Measurements from ENCODE around the gene CIART. TPM values are rescaled to one million over a fixed set of nuclear protein-coding genes. Genes with fewer than 3 reads are reported as not detected.
"Not testable (repeated sequence)": the region's sequence is repeated elsewhere in the genome, so short reads cannot be mapped to it uniquely, and the experiment has no call there.

The CIART gene
- total RNA-seq, 4 donors from 2014 or later, result 0.60 to 4.5 (median 1.5) TPM

GRCh38 chr1:150311762-150312161 is 29.4 kb downstream of the CIART start:
- no peak for TF ChIP-seq EP300 (IDR thresholded peaks at IDR 0.05; ENCODE audit: low read depth)
- no peak for TF ChIP-seq POLR2A (IDR thresholded peaks at IDR 0.05)
- no peak for TF ChIP-seq POLR2AphosphoS5 (IDR thresholded peaks at IDR 0.05)
- TF ChIP-seq, protein P1, sequence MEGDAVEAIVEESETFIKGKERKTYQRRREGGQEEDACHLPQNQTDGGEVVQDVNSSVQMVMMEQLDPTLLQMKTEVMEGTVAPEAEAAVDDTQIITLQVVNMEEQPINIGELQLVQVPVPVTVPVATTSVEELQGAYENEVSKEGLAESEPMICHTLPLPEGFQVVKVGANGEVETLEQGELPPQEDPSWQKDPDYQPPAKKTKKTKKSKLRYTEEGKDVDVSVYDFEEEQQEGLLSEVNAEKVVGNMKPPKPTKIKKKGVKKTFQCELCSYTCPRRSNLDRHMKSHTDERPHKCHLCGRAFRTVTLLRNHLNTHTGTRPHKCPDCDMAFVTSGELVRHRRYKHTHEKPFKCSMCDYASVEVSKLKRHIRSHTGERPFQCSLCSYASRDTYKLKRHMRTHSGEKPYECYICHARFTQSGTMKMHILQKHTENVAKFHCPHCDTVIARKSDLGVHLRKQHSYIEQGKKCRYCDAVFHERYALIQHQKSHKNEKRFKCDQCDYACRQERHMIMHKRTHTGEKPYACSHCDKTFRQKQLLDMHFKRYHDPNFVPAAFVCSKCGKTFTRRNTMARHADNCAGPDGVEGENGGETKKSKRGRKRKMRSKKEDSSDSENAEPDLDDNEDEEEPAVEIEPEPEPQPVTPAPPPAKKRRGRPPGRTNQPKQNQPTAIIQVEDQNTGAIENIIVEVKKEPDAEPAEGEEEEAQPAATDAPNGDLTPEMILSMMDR (IDR thresholded peaks at IDR 0.05), result no peak
- intact Hi-C loops (cut with DNase I; ENCODE audit: low total_unique reads), result no loop called here
- in situ Hi-C loops (cut with MboI; ENCODE audit: low pct_ligation_motif_present in 1 of 4, low pct_unique_long_range_greater_than_20kb in 1 of 4, low sequenced_read_pairs in 3 of 4), result no loop called here
- Histone ChIP-seq H3K36me3 (peaks cover 0 to 8% (median 2%) of the 10 kb centered on the region in 4 donors), H3K27ac (no peak overlapping the region), H3K9me3 (no peaks in the 10 kb centered on the region), H3K4me3 (no peak overlapping the region), H3K4me1 (no peaks in the 10 kb centered on the region), H3K27me3 (no peaks in the 10 kb centered on the region)
- DNase-seq, result no peak
- WGBS, 2 donors (ENCODE audit: low coverage in 1 of 2), result 90% methylated on average over 2 of the region's 2 CpGs

GRCh38 chr1:150314691-150315090 is 32.3 kb downstream of the CIART start:
- 92 to 96% methylated on average over 4 of the region's 4 CpGs for WGBS, 2 donors (ENCODE audit: low coverage in 1 of 2)
- H3K27ac ChIP-seq; H3K27me3 ChIP-seq; in situ Hi-C loops (cut with MboI; ENCODE audit: low pct_ligation_motif_present in 1 of 4, low pct_unique_long_range_greater_than_20kb in 1 of 4, low sequenced_read_pairs in 3 of 4); H3K4me3 ChIP-seq; H3K36me3 ChIP-seq; intact Hi-C loops (cut with DNase I; ENCODE audit: low total_unique reads); H3K9me3 ChIP-seq; H3K4me1 ChIP-seq; DNase-seq: not testable (repeated sequence)

DNA sequence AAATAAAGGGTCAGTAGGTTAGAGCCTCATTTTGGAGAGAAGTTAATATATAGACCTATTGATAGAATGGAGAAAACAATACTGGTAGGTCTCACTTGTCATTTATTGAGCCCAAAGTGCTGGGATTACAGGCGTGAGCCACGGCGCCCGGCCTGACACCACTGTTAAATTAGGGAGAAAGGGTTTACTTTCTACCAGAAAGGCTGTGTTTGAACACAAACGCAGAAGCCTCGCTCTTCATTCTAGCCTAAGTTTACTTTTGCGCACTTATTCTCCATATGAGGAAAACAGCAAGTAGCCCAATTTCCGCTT is 38.3 kb downstream of the CIART start:
- Histone ChIP-seq H3K27ac (peak overlapping the region; percentile 89 to 94 (median 90)), H3K36me3 (peaks cover 0 to 9% (median 4%) of the 10 kb centered on the region in 4 donors), H3K4me1 (peaks cover 0 to 14% (median 11%) of the 10 kb centered on the region in 4 donors), H3K4me3 (peak overlapping the region in 3 of 4 donors; percentile 71 to 78 (median 74)), H3K27me3 (no peaks in the 10 kb centered on the region), H3K9me3 (no peaks in the 10 kb centered on the region)
- in situ Hi-C loops (cut with MboI; ENCODE audit: low pct_ligation_motif_present in 1 of 4, low pct_unique_long_range_greater_than_20kb in 1 of 4, low sequenced_read_pairs in 3 of 4) (no loop called here), intact Hi-C loops (cut with DNase I; ENCODE audit: low total_unique reads) (no loop called here)
- 77 to 79% methylated on average over 8 of the region's 8 CpGs for WGBS, 2 donors (ENCODE audit: low coverage in 1 of 2)
- TF ChIP-seq EP300 (IDR thresholded peaks at IDR 0.05; ENCODE audit: low read depth) (no peak), POLR2AphosphoS5 (IDR thresholded peaks at IDR 0.05) (no peak), POLR2A (IDR thresholded peaks at IDR 0.05) (no peak)
- DNase-seq, result no peak

DNA sequence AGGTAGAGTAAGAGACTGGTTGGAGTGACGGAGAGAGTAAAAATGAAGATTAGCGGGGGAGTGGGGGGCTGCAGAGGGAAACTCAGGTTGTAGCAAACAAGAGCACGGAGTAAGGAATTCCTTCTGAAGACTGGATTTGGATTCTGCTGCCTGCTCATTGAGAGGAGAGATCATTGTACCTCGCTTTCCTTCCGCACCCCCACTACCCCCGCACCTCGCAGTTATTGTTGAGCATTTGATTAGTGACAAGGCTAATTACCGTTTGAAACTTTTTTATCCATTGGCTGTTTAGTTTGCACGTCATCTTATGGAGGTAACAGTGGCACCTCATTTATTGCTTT is 39.4 kb downstream of the CIART start:
- 0% methylated on average over 3 to 9 of the region's 9 CpGs for WGBS, 2 donors (ENCODE audit: low coverage in 1 of 2)
- Histone ChIP-seq H3K4me3 (peak overlapping the region; percentile 67 to 78 (median 72)), H3K36me3 (peaks cover 0 to 21% (median 10%) of the 10 kb centered on the region in 4 donors), H3K27ac (peak overlapping the region; percentile 89 to 94 (median 90)), H3K4me1 (peaks cover 0 to 14% (median 11%) of the 10 kb centered on the region in 4 donors), H3K9me3 (no peaks in the 10 kb centered on the region), H3K27me3 (no peaks in the 10 kb centered on the region)
- no peak for DNase-seq
- intact Hi-C loops (cut with DNase I; ENCODE audit: low total_unique reads), result no loop called here
- no peak for TF ChIP-seq EP300 (IDR thresholded peaks at IDR 0.05; ENCODE audit: low read depth)
- TF ChIP-seq, protein P1 (IDR thresholded peaks at IDR 0.05), result no peak
- in situ Hi-C loops (cut with MboI; ENCODE audit: low pct_ligation_motif_present in 1 of 4, low pct_unique_long_range_greater_than_20kb in 1 of 4, low sequenced_read_pairs in 3 of 4), result no loop called here

DNA sequence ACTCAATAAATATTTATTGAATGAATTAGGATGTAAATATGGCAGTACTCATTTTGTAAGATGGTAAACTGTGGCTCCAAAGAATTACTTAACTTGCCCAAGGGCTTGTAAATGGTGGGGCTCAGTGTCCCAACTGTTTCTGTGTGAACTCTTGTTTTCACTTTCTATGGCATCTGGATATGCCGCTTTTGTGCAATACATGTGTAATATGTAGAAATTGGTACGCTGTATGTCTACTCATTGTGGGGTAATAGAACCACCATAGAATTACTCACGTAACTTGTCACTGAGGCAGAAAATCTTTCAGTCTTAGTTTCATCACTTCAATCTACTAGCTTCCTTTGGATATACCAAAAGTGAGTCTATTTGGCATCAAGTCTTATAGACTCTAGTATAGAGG is 40.0 kb downstream of the CIART start:
- no peaks in the 10 kb centered on the region for H3K9me3 ChIP-seq
- H3K4me3 ChIP-seq, result peak overlapping the region; percentile 67 to 78 (median 72)
- H3K36me3 ChIP-seq, result peaks cover 0 to 26% (median 12%) of the 10 kb centered on the region in 4 donors
- peak overlapping the region in 3 of 4 donors; percentile 89 to 94 (median 91) for H3K27ac ChIP-seq
- no peaks in the 10 kb centered on the region for H3K27me3 ChIP-seq
- DNase-seq, result no peak
- 63 to 67% methylated on average over 1 to 3 of the region's 3 CpGs for WGBS, 2 donors (ENCODE audit: low coverage in 1 of 2)
- TF ChIP-seq POLR2AphosphoS5 (IDR thresholded peaks at IDR 0.05), result no peak
- TF ChIP-seq, protein P1 (IDR thresholded peaks at IDR 0.05), result no peak
- TF ChIP-seq POLR2A (IDR thresholded peaks at IDR 0.05), result no peak
- TF ChIP-seq EP300 (IDR thresholded peaks at IDR 0.05; ENCODE audit: low read depth), result no peak
- H3K4me1 ChIP-seq, result peaks cover 0 to 14% (median 11%) of the 10 kb centered on the region in 4 donors
- in situ Hi-C loops (cut with MboI; ENCODE audit: low pct_ligation_motif_present in 1 of 4, low pct_unique_long_range_greater_than_20kb in 1 of 4, low sequenced_read_pairs in 3 of 4), result no loop called here
- intact Hi-C loops (cut with DNase I; ENCODE audit: low total_unique reads), result no loop called here
